Measurements from ENCODE around the gene RRAS2. TPM values are rescaled to one million over a fixed set of nuclear protein-coding genes. Genes with fewer than 3 reads are reported as not detected.
"Not testable (repeated sequence)": the region's sequence is repeated elsewhere in the genome, so short reads cannot be mapped to it uniquely, and the experiment has no call there.

RRAS2 gene
- total and polyA plus RNA-seq, 2 donors (not counting 3 experiments of a cell fraction or from before 2014, with no cell fraction given), result 30.1 to 80.5 TPM

DNA sequence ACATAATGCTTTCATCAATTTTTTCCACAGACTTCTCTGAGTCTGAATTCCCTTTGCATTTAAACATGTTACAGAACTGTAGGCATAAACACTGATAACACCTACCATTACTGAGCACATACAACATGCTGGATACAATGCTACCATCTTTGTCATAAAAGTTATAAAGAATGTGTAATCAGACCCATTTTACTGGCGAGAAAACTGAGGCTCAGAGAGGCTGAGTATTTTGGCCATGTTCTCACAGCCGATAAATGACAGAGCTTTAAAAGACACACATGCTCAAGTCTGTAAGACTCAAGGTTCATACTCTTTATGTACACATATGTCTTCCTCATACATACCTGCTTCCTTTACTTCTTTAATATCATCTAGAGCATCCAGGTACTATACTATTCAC lies 2.6 kb downstream of the RRAS2 start:
- Histone ChIP-seq H3K9ac (replicated peaks; ENCODE audit: extremely low read depth, insufficient read depth, low read length) (no peak overlapping the region), H3K27me3 (ENCODE audit: control insufficient read depth in 2 of 2, insufficient read depth in 2 of 2, low read length in 2 of 2) (no peaks in the 10 kb centered on the region), H3K4me3 (replicated peaks in 1 of 3; ENCODE audit: insufficient read depth in 1 of 3, low read depth in 1 of 3, low read length in 3 of 3) (no peak overlapping the region), H2AFZ (ENCODE audit: low read depth, low read length) (no peak overlapping the region), H3K27ac (ENCODE audit: insufficient read depth, low read depth, low read length) (no peak overlapping the region), H3K79me2 (ENCODE audit: control insufficient read depth, insufficient read depth, low read length) (peaks cover 72% of the 10 kb centered on the region), H3K9me1 (replicated peaks; ENCODE audit: control insufficient read depth, extremely low read depth, insufficient read depth, low read length) (no peaks in the 10 kb centered on the region), H3K9me3 (replicated peaks; ENCODE audit: control insufficient read depth, insufficient read depth, low read length) (no peaks in the 10 kb centered on the region), H3K4me2 (ENCODE audit: insufficient read depth, low read length) (no peak overlapping the region), H3K36me3 (ENCODE audit: control insufficient read depth in 2 of 2, extremely low read depth in 1 of 2, insufficient read depth in 2 of 2, low read length in 2 of 2) (no peaks in the 10 kb centered on the region), H4K20me1 (replicated peaks; ENCODE audit: control insufficient read depth, extremely low read depth, insufficient read depth, low read length) (no peaks in the 10 kb centered on the region), H3K4me1 (ENCODE audit: control insufficient read depth, extremely low read depth, insufficient read depth, low read length) (peaks cover 9% of the 10 kb centered on the region)
- ChIA-PET POLR2A (interaction anchor here (0.7 kb wide), 1 partner anchor 38 kb away, joined by 7 read pairs; no protein-coding TSS in a partner anchor), CTCF (interaction anchor here (0.6 to 4.3 kb wide), 9 partner anchors 11 to 99 kb away, joined by 3 to 40 read pairs (median 4); no protein-coding TSS in a partner anchor)
- intact Hi-C loops (cut with micrococcal nuclease), result no loop called here
- dilution Hi-C loops (cut with MboI; ENCODE audit: extremely low pct_ligation_motif_present, low sequenced_read_pairs), result no loop called here
- DNase-seq (ENCODE audit: low read depth, low spot score), result no peak
- TF ChIP-seq JUN (IDR thresholded peaks at IDR 0.05; ENCODE audit: borderline replicate concordance, insufficient read depth, insufficient read length, low read depth), result no peak
- TF ChIP-seq, protein P1, sequence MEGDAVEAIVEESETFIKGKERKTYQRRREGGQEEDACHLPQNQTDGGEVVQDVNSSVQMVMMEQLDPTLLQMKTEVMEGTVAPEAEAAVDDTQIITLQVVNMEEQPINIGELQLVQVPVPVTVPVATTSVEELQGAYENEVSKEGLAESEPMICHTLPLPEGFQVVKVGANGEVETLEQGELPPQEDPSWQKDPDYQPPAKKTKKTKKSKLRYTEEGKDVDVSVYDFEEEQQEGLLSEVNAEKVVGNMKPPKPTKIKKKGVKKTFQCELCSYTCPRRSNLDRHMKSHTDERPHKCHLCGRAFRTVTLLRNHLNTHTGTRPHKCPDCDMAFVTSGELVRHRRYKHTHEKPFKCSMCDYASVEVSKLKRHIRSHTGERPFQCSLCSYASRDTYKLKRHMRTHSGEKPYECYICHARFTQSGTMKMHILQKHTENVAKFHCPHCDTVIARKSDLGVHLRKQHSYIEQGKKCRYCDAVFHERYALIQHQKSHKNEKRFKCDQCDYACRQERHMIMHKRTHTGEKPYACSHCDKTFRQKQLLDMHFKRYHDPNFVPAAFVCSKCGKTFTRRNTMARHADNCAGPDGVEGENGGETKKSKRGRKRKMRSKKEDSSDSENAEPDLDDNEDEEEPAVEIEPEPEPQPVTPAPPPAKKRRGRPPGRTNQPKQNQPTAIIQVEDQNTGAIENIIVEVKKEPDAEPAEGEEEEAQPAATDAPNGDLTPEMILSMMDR (IDR thresholded peaks at IDR 0.05; ENCODE audit: extremely low read depth in 1 of 2, insufficient read depth in 1 of 2, low read depth in 1 of 2, low read length in 2 of 2), result no peak
- no peak for TF ChIP-seq EZH2 (IDR thresholded peaks at IDR 0.05; ENCODE audit: borderline replicate concordance, low read depth, low read length, severe bottlenecking)
- no peak for TF ChIP-seq GATA2 (IDR thresholded peaks at IDR 0.05; ENCODE audit: insufficient read depth, insufficient read length, low read depth, low read length)
- no peak for TF ChIP-seq FOS (IDR thresholded peaks at IDR 0.05; ENCODE audit: borderline replicate concordance, insufficient read depth, low read length)
- no peak for TF ChIP-seq MYC (IDR thresholded peaks at IDR 0.05; ENCODE audit: low read depth, low read length)
- TF ChIP-seq POLR2A (IDR thresholded peaks at IDR 0.05; ENCODE audit: low read depth, low read length), result no peak
- TF ChIP-seq POLR2AphosphoS5 (IDR thresholded peaks at IDR 0.05; ENCODE audit: insufficient read depth, low read depth, low read length), result no peak
- no TSS peak for BruUV-seq (replicated peaks)
- FAIRE-seq, result no peak

GRCh38 chr11:14354604-14355003 lies 4.4 kb downstream of the RRAS2 start:
- H3K9ac ChIP-seq (replicated peaks; ENCODE audit: extremely low read depth, insufficient read depth, low read length); FAIRE-seq; dilution Hi-C loops (cut with MboI; ENCODE audit: extremely low pct_ligation_motif_present, low sequenced_read_pairs); H2AFZ ChIP-seq (ENCODE audit: low read depth, low read length); H3K4me2 ChIP-seq (ENCODE audit: insufficient read depth, low read length); BruUV-seq (replicated peaks); POLR2A ChIA-PET; H3K9me3 ChIP-seq (replicated peaks; ENCODE audit: control insufficient read depth, insufficient read depth, low read length); H3K4me3 ChIP-seq (replicated peaks in 1 of 3; ENCODE audit: insufficient read depth in 1 of 3, low read depth in 1 of 3, low read length in 3 of 3); H3K27ac ChIP-seq (ENCODE audit: insufficient read depth, low read depth, low read length); H3K36me3 ChIP-seq (ENCODE audit: control insufficient read depth in 2 of 2, extremely low read depth in 1 of 2, insufficient read depth in 2 of 2, low read length in 2 of 2); DNase-seq (ENCODE audit: low read depth, low spot score); H3K9me1 ChIP-seq (replicated peaks; ENCODE audit: control insufficient read depth, extremely low read depth, insufficient read depth, low read length); H3K4me1 ChIP-seq (ENCODE audit: control insufficient read depth, extremely low read depth, insufficient read depth, low read length); H4K20me1 ChIP-seq (replicated peaks; ENCODE audit: control insufficient read depth, extremely low read depth, insufficient read depth, low read length); H3K27me3 ChIP-seq (ENCODE audit: control insufficient read depth in 2 of 2, insufficient read depth in 2 of 2, low read length in 2 of 2); intact Hi-C loops (cut with micrococcal nuclease): not testable (repeated sequence)
- CTCF ChIA-PET, result interaction anchor here (1.2 to 4.3 kb wide), 2 partner anchors 64 to 101 kb away, joined by 4 to 40 read pairs; no protein-coding TSS in a partner anchor
- H3K79me2 ChIP-seq (ENCODE audit: control insufficient read depth, insufficient read depth, low read length), result peaks cover 89% of the 10 kb centered on the region

All from endothelial cell of umbilical vein (primary cell).